Tibial nerve (tissue), 4 donors: Measurements from ENCODE around the gene ZNF783. TPM values are rescaled to one million over a fixed set of nuclear protein-coding genes. Genes with fewer than 3 reads are reported as not detected.
A peak's percentile ranks its signal among the peaks of the same experiment; 100 is the strongest.

Experiments used
- DNase-seq, 2 donors: peaks; one replicate each; pipeline ENCODE4 v3.0.0-alpha.2; 2019; ENCODE audit warnings: low spot score in 2 of 2
- H3K27ac ChIP-seq, 4 donors: fragments of 200-600 bp; sonication (generic) in 3 of 4; one replicate each; pipeline ENCODE4 v1.5.1; 2017 to 2019; ENCODE audit warnings: mild to moderate bottlenecking in 1 of 4
- H3K27me3 ChIP-seq, 2 donors: fragments of 200-600 bp; sonication (generic) in 1 of 2; one replicate each; pipeline versions ENCODE4 v1.5.1 to v1.6.0; 2017 to 2019
- H3K36me3 ChIP-seq, 3 donors: fragments of 200-600 bp; sonication (generic); one replicate each; pipeline ENCODE4 v1.5.1; 2018 to 2019
- H3K4me1 ChIP-seq, 4 donors: fragments of 200-600 bp; sonication (generic) in 3 of 4; one replicate each; pipeline ENCODE4 v1.5.1; 2017 to 2019
- H3K4me3 ChIP-seq, 4 donors: fragments of 200-600 bp; sonication (generic) in 3 of 4; one replicate each; pipeline ENCODE4 v1.5.1; 2017 to 2019; ENCODE audit warnings: mild to moderate bottlenecking in 1 of 4, moderate library complexity in 1 of 4
- H3K9me3 ChIP-seq, 4 donors: fragments of 200-600 bp; sonication (generic) in 3 of 4; one replicate each; pipeline ENCODE4 v1.5.1; 2017 to 2019
- EP300 ChIP-seq, 2 donors: sonication (generic); formaldehyde crosslinking; IDR thresholded peaks; one replicate each; pipeline ENCODE4 v1.6.1; 2017; ENCODE audit warnings: antibody characterized with exemption in 2 of 2, mild to moderate bottlenecking in 1 of 2
- POLR2A ChIP-seq, 2 donors: fragments of 450-650 bp; IDR thresholded peaks; one replicate each; pipeline ENCODE4 v1.6.1; 2017; ENCODE audit warnings: antibody characterized with exemption in 2 of 2, mild to moderate bottlenecking in 2 of 2, moderate library complexity in 2 of 2
- WGBS, 2 donors: methylation state at CpG; one replicate each; pipeline ENCODE4 v1.1.5; 2018; 5-methylcytosine and 5-hydroxymethylcytosine counted together
- total RNA-seq, 4 donors: library from RNA; depleted of rRNA; stranded (reverse); fragments of >200 nt; gene quantifications; one replicate each; pipeline ENCODE4 v1.1.0, GENCODE V29; 2016
- TF ChIP-seq, protein P1 (sequence below), 5 experiments: fragments of 200-600 bp in 3 of 5; fragments of 450-650 bp in 2 of 5; sonication (generic) in 3 of 5; IDR thresholded peaks; one replicate each; pipeline ENCODE4 v1.5.1; 2016 to 2019; ENCODE audit warnings: antibody characterized with exemption in 5 of 5, mild to moderate bottlenecking in 3 of 5, moderate library complexity in 2 of 5

The ZNF783 gene
- total RNA-seq, 4 donors from 2014 or later = 22.1 to 58.2 (median 31.2) TPM

DNA sequence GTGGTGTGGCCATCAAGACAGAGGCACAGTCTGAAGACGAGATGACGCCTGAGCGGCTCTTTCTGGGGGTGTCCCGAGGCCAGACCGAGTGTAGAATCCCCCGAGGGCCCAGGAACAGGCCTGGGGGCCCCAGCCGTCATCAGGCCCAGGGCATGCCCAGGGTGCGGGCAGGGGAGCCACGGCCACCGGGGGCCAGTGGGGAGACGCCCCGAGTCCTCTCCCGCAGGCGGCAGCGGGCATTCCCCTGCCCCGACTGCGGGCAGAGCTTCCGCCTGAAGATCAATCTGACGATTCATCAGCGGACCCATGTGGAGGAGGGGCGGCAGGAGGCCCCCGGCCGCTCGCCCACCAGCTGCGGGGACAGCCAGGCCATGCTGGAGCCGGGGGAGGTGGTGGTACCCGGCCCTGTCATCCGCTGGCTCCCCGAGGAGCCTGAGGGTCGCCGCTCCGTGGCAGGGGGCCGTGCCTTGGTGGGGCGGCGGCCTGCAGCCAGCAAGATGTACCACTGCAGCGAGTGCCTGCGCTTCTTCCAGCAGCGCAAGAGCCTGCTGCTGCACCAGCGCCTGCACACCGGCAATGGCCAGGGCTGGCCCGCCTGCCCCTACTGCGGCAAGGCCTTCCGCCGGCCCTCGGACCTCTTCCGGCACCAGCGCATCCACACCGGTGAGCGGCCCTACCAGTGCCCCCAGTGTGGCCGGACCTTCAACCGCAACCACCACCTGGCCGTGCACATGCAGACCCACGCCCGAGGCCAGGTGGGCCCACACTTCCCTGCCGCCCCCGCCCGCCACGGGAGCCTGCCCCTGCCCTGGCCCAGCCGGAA is 19.7 kb downstream of the ZNF783 start:
- Histone ChIP-seq H3K36me3 (peaks cover 3 to 51% (median 15%) of the 10 kb centered on the region in 3 donors), H3K27ac (no peak overlapping the region)
- WGBS, 2 donors = 91 to 93% methylated on average over 41 to 46 of the region's 59 CpGs

DNA sequence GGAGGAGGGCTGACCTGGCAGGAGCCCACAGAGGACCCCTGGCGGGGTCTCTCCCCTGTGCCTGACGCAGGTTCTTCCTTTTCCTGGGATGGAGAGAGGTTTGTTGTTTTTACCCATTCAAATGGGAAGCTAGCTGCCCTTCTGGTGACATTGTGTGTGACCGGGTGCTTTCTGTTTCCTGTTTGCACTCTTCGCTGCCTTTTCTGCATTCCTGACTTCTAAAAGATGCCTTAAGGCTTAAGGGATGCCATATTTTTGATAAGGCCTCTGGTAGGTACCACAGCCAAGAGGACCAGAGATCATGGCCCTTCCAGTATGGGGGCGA is 20.3 kb downstream of the ZNF783 start:
- Histone ChIP-seq H3K27ac (no peak overlapping the region), H3K27me3 (no peaks in the 10 kb centered on the region), H3K4me1 (peaks cover 0 to 15% (median 11%) of the 10 kb centered on the region in 4 donors), H3K36me3 (peaks cover 0 to 52% (median 15%) of the 10 kb centered on the region in 3 donors), H3K9me3 (no peaks in the 10 kb centered on the region), H3K4me3 (no peak overlapping the region)
- TF ChIP-seq POLR2A (IDR thresholded peaks at IDR 0.05) = no peak
- TF ChIP-seq, protein P1, sequence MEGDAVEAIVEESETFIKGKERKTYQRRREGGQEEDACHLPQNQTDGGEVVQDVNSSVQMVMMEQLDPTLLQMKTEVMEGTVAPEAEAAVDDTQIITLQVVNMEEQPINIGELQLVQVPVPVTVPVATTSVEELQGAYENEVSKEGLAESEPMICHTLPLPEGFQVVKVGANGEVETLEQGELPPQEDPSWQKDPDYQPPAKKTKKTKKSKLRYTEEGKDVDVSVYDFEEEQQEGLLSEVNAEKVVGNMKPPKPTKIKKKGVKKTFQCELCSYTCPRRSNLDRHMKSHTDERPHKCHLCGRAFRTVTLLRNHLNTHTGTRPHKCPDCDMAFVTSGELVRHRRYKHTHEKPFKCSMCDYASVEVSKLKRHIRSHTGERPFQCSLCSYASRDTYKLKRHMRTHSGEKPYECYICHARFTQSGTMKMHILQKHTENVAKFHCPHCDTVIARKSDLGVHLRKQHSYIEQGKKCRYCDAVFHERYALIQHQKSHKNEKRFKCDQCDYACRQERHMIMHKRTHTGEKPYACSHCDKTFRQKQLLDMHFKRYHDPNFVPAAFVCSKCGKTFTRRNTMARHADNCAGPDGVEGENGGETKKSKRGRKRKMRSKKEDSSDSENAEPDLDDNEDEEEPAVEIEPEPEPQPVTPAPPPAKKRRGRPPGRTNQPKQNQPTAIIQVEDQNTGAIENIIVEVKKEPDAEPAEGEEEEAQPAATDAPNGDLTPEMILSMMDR (IDR thresholded peaks at IDR 0.05) = no peak
- no peak for TF ChIP-seq EP300 (IDR thresholded peaks at IDR 0.05)
- no peak for DNase-seq
- whole genome bisulfite sequencing, 2 donors = 84 to 89% methylated on average over 5 of the region's 5 CpGs

More for the DNA sequence above, 19.7 kb downstream of the ZNF783 start:
- TF ChIP-seq, protein P1 (IDR thresholded peaks at IDR 0.05) = no peak
- TF ChIP-seq POLR2A (IDR thresholded peaks at IDR 0.05) = no peak
- no peak for TF ChIP-seq EP300 (IDR thresholded peaks at IDR 0.05)
- Histone ChIP-seq H3K9me3 (no peaks in the 10 kb centered on the region), H3K4me1 (peaks cover 0 to 15% (median 11%) of the 10 kb centered on the region in 4 donors), H3K4me3 (no peak overlapping the region), H3K27me3 (no peaks in the 10 kb centered on the region)
- no peak for DNase-seq

DNA sequence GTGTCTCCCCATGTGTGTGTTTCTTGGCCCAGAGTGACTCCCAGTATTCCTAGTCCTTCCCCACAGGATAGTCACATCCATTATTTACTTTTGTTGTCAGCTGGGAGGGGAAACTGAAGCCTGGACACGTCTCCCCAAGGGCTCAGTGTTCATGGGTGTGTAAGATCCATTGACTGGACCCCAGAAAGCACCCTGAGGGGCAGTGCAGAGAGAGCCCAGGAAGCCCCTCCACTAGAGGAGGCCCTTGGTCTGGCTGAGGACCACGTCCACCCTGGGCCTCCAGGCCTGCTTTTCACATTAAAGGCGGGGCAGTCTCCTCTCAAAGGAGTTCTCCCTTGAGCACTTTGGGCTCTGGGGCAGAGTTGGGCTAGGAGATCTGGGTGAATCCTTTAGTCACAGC is 21.3 kb downstream of the ZNF783 start:
- Histone ChIP-seq H3K27me3 (no peaks in the 10 kb centered on the region), H3K9me3 (no peaks in the 10 kb centered on the region), H3K4me1 (peaks cover 0 to 15% (median 11%) of the 10 kb centered on the region in 4 donors), H3K36me3 (peaks cover 0 to 55% (median 9%) of the 10 kb centered on the region in 3 donors), H3K4me3 (no peak overlapping the region), H3K27ac (no peak overlapping the region)
- 81 to 87% methylated on average over 3 of the region's 3 CpGs for WGBS, 2 donors
- TF ChIP-seq POLR2A (IDR thresholded peaks at IDR 0.05) (no peak), EP300 (IDR thresholded peaks at IDR 0.05) (no peak)
- TF ChIP-seq, protein P1 (IDR thresholded peaks at IDR 0.05) = no peak
- DNase-seq = no peak

DNA sequence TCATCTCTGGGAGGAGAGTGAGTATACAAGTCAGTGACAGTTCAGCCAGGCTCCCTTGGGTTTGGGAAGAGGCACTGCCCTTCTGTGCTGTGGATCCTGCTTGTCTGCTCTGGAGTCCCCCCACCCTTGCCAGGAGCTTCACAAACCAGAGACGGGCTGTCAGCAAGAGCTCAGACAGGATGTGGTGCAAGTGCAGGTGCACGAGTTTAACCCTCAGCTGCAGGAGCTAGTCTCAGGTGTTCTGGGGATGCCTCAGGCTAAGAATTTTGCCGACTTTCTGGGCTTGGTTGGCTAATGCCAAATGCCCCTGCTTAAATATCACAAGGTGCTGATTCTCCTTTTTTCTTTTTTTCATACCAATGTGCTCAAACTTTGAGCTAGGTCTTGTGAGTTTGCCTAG is 22.3 kb downstream of the ZNF783 start:
- H3K36me3 ChIP-seq = peaks cover 0 to 55% (median 0%) of the 10 kb centered on the region in 3 donors
- H3K9me3 ChIP-seq = no peaks in the 10 kb centered on the region
- H3K27me3 ChIP-seq = no peaks in the 10 kb centered on the region
- peaks cover 0 to 15% (median 11%) of the 10 kb centered on the region in 4 donors for H3K4me1 ChIP-seq
- TF ChIP-seq POLR2A (IDR thresholded peaks at IDR 0.05) (no peak), EP300 (IDR thresholded peaks at IDR 0.05) (no peak)
- TF ChIP-seq, protein P1 (IDR thresholded peaks at IDR 0.05) = no peak
- H3K27ac ChIP-seq = peak overlapping the region in 1 of 4 donors; percentile 12
- WGBS, 2 donors = 68 to 85% methylated on average over 2 to 3 of the region's 3 CpGs
- H3K4me3 ChIP-seq = peak overlapping the region in 1 of 4 donors; percentile 66
- DNase-seq = no peak
